Measurements from ENCODE around the gene VWA5B1. TPM values are rescaled to one million over a fixed set of nuclear protein-coding genes. Genes with fewer than 3 reads are reported as not detected.

VWA5B1 gene
- total RNA-seq, 1 donor from 2014 or later, result 0.44 TPM

GRCh38 chr1:20337581-20337980 lies 46.9 kb downstream of the VWA5B1 start:
- TF ChIP-seq, protein P1, sequence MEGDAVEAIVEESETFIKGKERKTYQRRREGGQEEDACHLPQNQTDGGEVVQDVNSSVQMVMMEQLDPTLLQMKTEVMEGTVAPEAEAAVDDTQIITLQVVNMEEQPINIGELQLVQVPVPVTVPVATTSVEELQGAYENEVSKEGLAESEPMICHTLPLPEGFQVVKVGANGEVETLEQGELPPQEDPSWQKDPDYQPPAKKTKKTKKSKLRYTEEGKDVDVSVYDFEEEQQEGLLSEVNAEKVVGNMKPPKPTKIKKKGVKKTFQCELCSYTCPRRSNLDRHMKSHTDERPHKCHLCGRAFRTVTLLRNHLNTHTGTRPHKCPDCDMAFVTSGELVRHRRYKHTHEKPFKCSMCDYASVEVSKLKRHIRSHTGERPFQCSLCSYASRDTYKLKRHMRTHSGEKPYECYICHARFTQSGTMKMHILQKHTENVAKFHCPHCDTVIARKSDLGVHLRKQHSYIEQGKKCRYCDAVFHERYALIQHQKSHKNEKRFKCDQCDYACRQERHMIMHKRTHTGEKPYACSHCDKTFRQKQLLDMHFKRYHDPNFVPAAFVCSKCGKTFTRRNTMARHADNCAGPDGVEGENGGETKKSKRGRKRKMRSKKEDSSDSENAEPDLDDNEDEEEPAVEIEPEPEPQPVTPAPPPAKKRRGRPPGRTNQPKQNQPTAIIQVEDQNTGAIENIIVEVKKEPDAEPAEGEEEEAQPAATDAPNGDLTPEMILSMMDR (conservative IDR thresholded peaks at IDR 0.05), result no peak
- no peak for DNase-seq (ENCODE audit: low read depth, low spot score)
- peaks cover 35% of the 10 kb centered on the region for H3K27me3 Mint-ChIP-seq (ENCODE audit: low read depth)

GRCh38 chr1:20339811-20340457 lies 49.3 kb downstream of the VWA5B1 start:
- Mint-ChIP-seq H3K9me3 (no peaks in the 10 kb centered on the region), H3K27ac (ENCODE audit: unreplicated experiment) (no peak overlapping the region), H3K27me3 (ENCODE audit: low read depth) (peaks cover 47% of the 10 kb centered on the region), H3K4me3 (no peak overlapping the region), H3K36me3 (ENCODE audit: low read depth) (no peaks in the 10 kb centered on the region), H3K4me1 (peaks cover 22% of the 10 kb centered on the region)
- no peak for DNase-seq (ENCODE audit: low read depth, low spot score)
- TF ChIP-seq, protein P1 (conservative IDR thresholded peaks at IDR 0.05), result no peak

More at GRCh38 chr1:20337581-20337980, 46.9 kb downstream of the VWA5B1 start:
- H3K4me1 Mint-ChIP-seq, result peaks cover 15% of the 10 kb centered on the region
- H3K9me3 Mint-ChIP-seq, result no peaks in the 10 kb centered on the region
- no peak overlapping the region for H3K27ac Mint-ChIP-seq (ENCODE audit: unreplicated experiment)
- no peaks in the 10 kb centered on the region for H3K36me3 Mint-ChIP-seq (ENCODE audit: low read depth)
- no peak overlapping the region for H3K4me3 Mint-ChIP-seq

GRCh38 chr1:20342294-20343148 lies 51.8 kb downstream of the VWA5B1 start:
- Mint-ChIP-seq H3K27ac (ENCODE audit: unreplicated experiment) (no peak overlapping the region), H3K9me3 (peaks cover 3% of the 10 kb centered on the region), H3K4me3 (no peak overlapping the region), H3K27me3 (ENCODE audit: low read depth) (peaks cover 33% of the 10 kb centered on the region), H3K36me3 (ENCODE audit: low read depth) (no peaks in the 10 kb centered on the region), H3K4me1 (peaks cover 22% of the 10 kb centered on the region)
- TF ChIP-seq, protein P1 (conservative IDR thresholded peaks at IDR 0.05), result no peak
- no peak for DNase-seq (ENCODE audit: low read depth, low spot score)

DNA sequence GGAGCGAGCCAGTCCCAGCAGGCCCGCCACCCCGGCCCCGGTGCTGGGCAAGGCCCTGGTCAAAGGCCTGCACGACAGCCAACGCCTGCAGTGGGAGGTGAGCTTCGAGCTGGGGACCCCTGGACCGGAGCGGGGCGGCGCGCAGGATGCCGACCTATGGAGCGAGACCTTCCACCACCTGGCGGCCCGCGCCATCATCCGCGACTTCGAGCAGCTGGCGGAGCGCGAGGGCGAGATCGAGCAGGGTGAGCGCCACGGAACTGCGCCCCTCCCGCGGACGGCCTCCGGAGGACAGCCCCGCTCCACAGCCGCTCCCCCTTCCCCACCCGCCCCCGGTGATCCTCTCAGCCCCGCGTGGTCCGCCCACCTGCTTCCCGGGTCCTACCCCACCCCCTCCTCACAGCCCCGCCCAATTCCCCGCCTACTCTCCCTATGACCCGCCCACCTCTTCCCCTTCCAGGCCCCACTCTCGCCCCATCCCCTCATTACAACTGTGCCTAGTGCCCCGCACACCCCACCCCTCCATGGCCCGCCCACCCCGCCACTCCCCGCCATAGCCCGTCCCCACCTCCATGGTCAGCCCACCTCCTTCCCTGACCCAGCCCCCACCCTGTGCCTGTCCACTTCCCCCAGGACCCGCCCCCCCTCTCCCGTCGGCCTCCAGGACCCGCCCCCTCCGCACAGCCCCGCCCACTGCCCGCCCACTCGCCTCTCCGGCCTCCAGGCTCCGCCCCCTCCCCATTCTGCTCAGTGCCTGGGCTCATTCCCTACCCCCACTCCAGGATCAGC lies 52.7 kb downstream of the VWA5B1 start:
- Mint-ChIP-seq H3K27me3 (ENCODE audit: low read depth) (peaks cover 29% of the 10 kb centered on the region), H3K9me3 (peaks cover 3% of the 10 kb centered on the region), H3K4me1 (peaks cover 22% of the 10 kb centered on the region), H3K27ac (ENCODE audit: unreplicated experiment) (no peak overlapping the region), H3K36me3 (ENCODE audit: low read depth) (no peaks in the 10 kb centered on the region), H3K4me3 (no peak overlapping the region)
- DNase-seq (ENCODE audit: low read depth, low spot score), result peak; percentile 61
- TF ChIP-seq, protein P1 (conservative IDR thresholded peaks at IDR 0.05), result no peak

GRCh38 chr1:20343938-20344302 lies 53.2 kb downstream of the VWA5B1 start:
- TF ChIP-seq, protein P1 (conservative IDR thresholded peaks at IDR 0.05), result no peak
- DNase-seq (ENCODE audit: low read depth, low spot score), result no peak
- H3K36me3 Mint-ChIP-seq (ENCODE audit: low read depth), result no peaks in the 10 kb centered on the region
- H3K27me3 Mint-ChIP-seq (ENCODE audit: low read depth), result peaks cover 29% of the 10 kb centered on the region
- H3K4me1 Mint-ChIP-seq, result peaks cover 22% of the 10 kb centered on the region
- H3K9me3 Mint-ChIP-seq, result peaks cover 3% of the 10 kb centered on the region
- peak overlapping the region; percentile 85 for H3K27ac Mint-ChIP-seq (ENCODE audit: unreplicated experiment)
- H3K4me3 Mint-ChIP-seq, result no peak overlapping the region

Measured in neural crest cell (in vitro differentiated cells).